Esophagus muscularis mucosa (tissue), 4 donors: ENCODE results near the gene MAST4. TPM values are rescaled to one million over a fixed set of nuclear protein-coding genes. Genes with fewer than 3 reads are reported as not detected.

ENCODE experiments used
- DNase-seq: peaks from one replicate; pipeline ENCODE4 v3.0.0-alpha.2; 2017; ENCODE audit errors: extremely low spot score
- H3K27ac ChIP-seq, 4 donors: fragments of 200-600 bp; sonication (generic); replicated peaks in 1 of 4; 1 replicate in 3 of 4; 2 replicates in 1 of 4; pipeline ENCODE4 v1.5.1; 2016 to 2019; ENCODE audit warnings: mild to moderate bottlenecking in 1 of 4
- H3K27me3 ChIP-seq, 4 donors: fragments of 200-600 bp; sonication (generic); one replicate each; pipeline versions ENCODE4 v1.5.1 to v1.6.0; 2016 to 2019
- H3K36me3 ChIP-seq, 4 donors: fragments of 200-600 bp; sonication (generic); one replicate each; pipeline ENCODE4 v1.5.1; 2016 to 2019
- H3K4me1 ChIP-seq, 4 donors: fragments of 200-600 bp; sonication (generic); one replicate each; pipeline ENCODE4 v1.5.1; 2016 to 2019
- H3K4me3 ChIP-seq, 4 donors: fragments of 200-600 bp; sonication (generic); 1 replicate in 2 of 4; 2 replicates in 2 of 4; pipeline ENCODE4 v1.5.1; 2016 to 2019; ENCODE audit warnings: mild to moderate bottlenecking in 4 of 4, moderate library complexity in 1 of 4
- H3K9me3 ChIP-seq, 4 donors: fragments of 200-600 bp; sonication (generic); 1 replicate in 3 of 4; 2 replicates in 1 of 4; pipeline ENCODE4 v1.5.1; 2016 to 2019
- CTCF ChIP-seq, 3 experiments: fragments of 200-600 bp in 2 of 3; fragments of 450-650 bp in 1 of 3; sonication (generic) in 2 of 3; IDR thresholded peaks; one replicate each; pipeline ENCODE4 v1.5.1; 2017 to 2019; ENCODE audit warnings: antibody characterized with exemption in 3 of 3, mild to moderate bottlenecking in 2 of 3, moderate library complexity in 1 of 3
- EP300 ChIP-seq: sonication (generic); formaldehyde crosslinking; IDR thresholded peaks from one replicate; pipeline ENCODE4 v1.6.1; 2017; ENCODE audit warnings: antibody characterized with exemption
- POLR2A ChIP-seq: fragments of 450-650 bp; IDR thresholded peaks from one replicate; pipeline ENCODE4 v1.6.1; 2017; ENCODE audit warnings: antibody characterized with exemption, moderate library complexity, mild to moderate bottlenecking, low read depth
- POLR2AphosphoS5 ChIP-seq, 2 donors: sonication (generic); formaldehyde crosslinking; IDR thresholded peaks; one replicate each; pipeline ENCODE4 v1.6.1; 2017; ENCODE audit warnings: antibody characterized with exemption in 2 of 2
- WGBS: methylation state at CpG from one replicate; pipeline ENCODE4 v1.1.5; 2018; 5-methylcytosine and 5-hydroxymethylcytosine counted together
- intact Hi-C: fragments of 100-400 bp; cut with DNase I; formaldehyde crosslinking; loops from one replicate; pipeline ENCODE4 v1.15.1; 2023
- total RNA-seq, 4 donors: library from RNA; depleted of rRNA; stranded (reverse); fragments of >200 nt; gene quantifications; one replicate each; pipeline versions ENCODE4 v1.1.0 to v1.2.1, GENCODE V29; 2016

The MAST4 gene
- total RNA-seq, 4 donors from 2014 or later = 26.2 to 39.7 (median 35.8) TPM

- intact Hi-C loops = no loop called here
- no peaks in the 10 kb centered on the region for H3K36me3 ChIP-seq
- TF ChIP-seq CTCF (IDR thresholded peaks at IDR 0.05) (no peak), POLR2AphosphoS5 (IDR thresholded peaks at IDR 0.05) (no peak), EP300 (no peak), POLR2A (no peak)
These were observed 591.0 kb downstream of the MAST4 start for GRCh38 chr5:67187006-67187715.

GRCh38 chr5:67188274-67189078 is 592.3 kb downstream of the MAST4 start:
- intact Hi-C loops = no loop called here
- no peak for DNase-seq
- Histone ChIP-seq H3K36me3 (no peaks in the 10 kb centered on the region), H3K27me3 (no peaks in the 10 kb centered on the region), H3K27ac (no peak overlapping the region), H3K4me3 (no peak overlapping the region), H3K9me3 (no peaks in the 10 kb centered on the region), H3K4me1 (peaks cover 0 to 11% (median 10%) of the 10 kb centered on the region in 4 donors)
- whole genome bisulfite sequencing = 83% methylated on average over 7 of the region's 7 CpGs
- TF ChIP-seq CTCF (IDR thresholded peaks at IDR 0.05) (no peak), POLR2AphosphoS5 (IDR thresholded peaks at IDR 0.05) (no peak), POLR2A (no peak), EP300 (no peak)

More at GRCh38 chr5:67187006-67187715, 591.0 kb downstream of the MAST4 start:
- Histone ChIP-seq H3K4me3 (no peak overlapping the region), H3K4me1 (peaks cover 8 to 10% (median 10%) of the 10 kb centered on the region in 4 donors), H3K9me3 (no peaks in the 10 kb centered on the region), H3K27me3 (no peaks in the 10 kb centered on the region), H3K27ac (no peak overlapping the region)
- DNase-seq = no peak
- WGBS = 14% methylated on average over 1 of the region's 1 CpG

- intact Hi-C loops = no loop called here
- no peak overlapping the region for H3K4me3 ChIP-seq
- 90% methylated on average over 3 of the region's 3 CpGs for WGBS
- no peak for TF ChIP-seq EP300
- no peak for TF ChIP-seq POLR2AphosphoS5 (IDR thresholded peaks at IDR 0.05)
- TF ChIP-seq CTCF (IDR thresholded peaks at IDR 0.05) = no peak
- TF ChIP-seq POLR2A = no peak
- H3K4me1 ChIP-seq = peaks cover 0 to 14% (median 13%) of the 10 kb centered on the region in 4 donors
- H3K27ac ChIP-seq = no peak overlapping the region
- no peaks in the 10 kb centered on the region for H3K9me3 ChIP-seq
- H3K27me3 ChIP-seq = no peaks in the 10 kb centered on the region
- no peak for DNase-seq
- H3K36me3 ChIP-seq = no peaks in the 10 kb centered on the region
These were observed 592.8 kb downstream of the MAST4 start for GRCh38 chr5:67189079-67189354.

GRCh38 chr5:67189931-67190330 is 593.7 kb downstream of the MAST4 start:
- no peaks in the 10 kb centered on the region for H3K27me3 ChIP-seq
- peaks cover 0 to 14% (median 13%) of the 10 kb centered on the region in 4 donors for H3K4me1 ChIP-seq
- WGBS = 100% methylated on average over 1 of the region's 1 CpG
- no peak for TF ChIP-seq POLR2A
- no peak for TF ChIP-seq EP300
- no peak for TF ChIP-seq POLR2AphosphoS5 (IDR thresholded peaks at IDR 0.05)
- TF ChIP-seq CTCF (IDR thresholded peaks at IDR 0.05) = no peak
- H3K27ac ChIP-seq = no peak overlapping the region
- intact Hi-C loops = no loop called here
- H3K36me3 ChIP-seq = no peaks in the 10 kb centered on the region
- DNase-seq = no peak
- no peak overlapping the region for H3K4me3 ChIP-seq
- H3K9me3 ChIP-seq = no peaks in the 10 kb centered on the region
